Activated CD4-positive, CD25-positive, alpha-beta regulatory T cell treated with anti-CD3 and anti-CD28 coated beads, Interleukin-2, amount 50 U/mL, for 16 hours (primary cell): ENCODE measurements around the gene LENG8.

Source experiments
- DNase-seq: peaks from one replicate; pipeline ENCODE4 v3.0.0-alpha.2; 2020; ENCODE audit warnings: low read depth, low spot score

The LENG8 gene

DNA sequence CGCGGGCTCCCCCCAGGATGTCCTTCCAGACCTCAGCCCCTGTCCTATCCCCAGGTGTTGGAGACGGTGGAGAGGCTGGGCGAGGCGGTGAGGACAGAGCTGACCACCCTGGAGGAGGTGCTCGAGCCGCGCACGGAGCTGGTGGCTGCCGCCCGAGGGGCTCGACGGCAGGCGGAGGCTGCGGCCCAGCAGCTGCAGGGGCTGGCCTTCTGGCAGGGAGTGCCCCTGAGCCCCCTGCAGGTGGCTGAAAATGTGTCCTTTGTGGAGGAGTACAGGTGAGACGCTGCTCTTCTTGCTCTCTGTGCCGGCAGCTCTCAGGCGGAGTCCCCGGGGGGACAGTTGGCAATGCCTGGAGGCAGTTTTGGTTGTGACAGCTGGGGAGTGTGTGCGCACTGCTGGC lies 26.9 kb upstream of the LENG8 start:
- DNase-seq = no peak

GRCh38 chr19:54424201-54424600 lies 24.8 kb upstream of the LENG8 start:
- DNase-seq = no peak

DNA sequence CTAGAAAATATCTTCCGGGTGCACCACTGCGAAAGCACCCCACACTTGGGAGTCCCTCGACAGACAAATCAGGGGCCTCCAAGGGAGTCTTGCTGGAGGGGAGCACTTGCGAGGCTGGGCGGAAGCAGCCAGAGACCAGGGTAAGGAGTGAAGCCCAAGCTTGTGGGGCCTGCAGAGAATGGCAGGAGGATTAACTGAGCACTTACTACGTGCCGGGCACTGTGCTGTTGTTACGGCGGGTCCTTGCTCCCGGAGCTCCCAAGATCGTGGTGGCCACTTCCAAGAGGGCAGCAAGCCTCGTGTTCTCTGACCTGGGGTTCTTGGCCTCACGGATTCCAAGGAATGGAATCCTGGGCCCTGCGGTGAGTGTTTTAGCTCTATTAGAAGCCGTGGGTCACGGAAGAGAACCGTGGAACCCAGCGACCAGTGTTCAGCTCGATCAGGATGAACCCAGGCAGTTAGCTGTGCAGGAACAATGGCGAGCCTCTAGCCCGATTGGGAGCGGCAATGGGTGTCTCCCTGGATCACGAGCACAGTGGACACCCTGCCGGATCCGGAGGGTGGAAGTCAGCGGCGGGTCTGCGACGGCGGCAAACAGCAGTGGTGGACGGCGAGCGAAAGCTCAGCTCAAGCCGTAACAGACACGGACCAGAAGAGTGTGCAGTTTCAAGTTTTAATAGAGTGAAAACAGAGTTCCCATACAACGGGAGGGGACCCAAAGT lies 24.2 kb upstream of the LENG8 start:
- DNase-seq = no peak

DNA sequence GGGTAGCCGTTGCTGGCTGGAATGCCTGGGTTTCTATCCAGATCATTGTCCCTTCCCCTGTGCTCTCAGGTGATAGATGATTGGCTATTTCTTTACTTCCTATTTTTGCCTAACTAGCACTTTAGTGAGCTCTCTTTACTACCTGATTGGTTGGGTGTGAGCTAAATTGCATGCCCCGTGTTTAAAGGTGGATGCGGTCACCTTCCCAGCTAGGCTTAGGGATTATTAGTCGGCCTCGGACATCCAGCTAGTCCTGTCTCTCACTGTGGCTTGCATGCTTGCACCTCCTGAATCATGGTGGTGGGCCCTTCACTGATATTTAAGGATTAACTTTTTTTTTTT lies 23.6 kb upstream of the LENG8 start:
- no peak for DNase-seq

DNA sequence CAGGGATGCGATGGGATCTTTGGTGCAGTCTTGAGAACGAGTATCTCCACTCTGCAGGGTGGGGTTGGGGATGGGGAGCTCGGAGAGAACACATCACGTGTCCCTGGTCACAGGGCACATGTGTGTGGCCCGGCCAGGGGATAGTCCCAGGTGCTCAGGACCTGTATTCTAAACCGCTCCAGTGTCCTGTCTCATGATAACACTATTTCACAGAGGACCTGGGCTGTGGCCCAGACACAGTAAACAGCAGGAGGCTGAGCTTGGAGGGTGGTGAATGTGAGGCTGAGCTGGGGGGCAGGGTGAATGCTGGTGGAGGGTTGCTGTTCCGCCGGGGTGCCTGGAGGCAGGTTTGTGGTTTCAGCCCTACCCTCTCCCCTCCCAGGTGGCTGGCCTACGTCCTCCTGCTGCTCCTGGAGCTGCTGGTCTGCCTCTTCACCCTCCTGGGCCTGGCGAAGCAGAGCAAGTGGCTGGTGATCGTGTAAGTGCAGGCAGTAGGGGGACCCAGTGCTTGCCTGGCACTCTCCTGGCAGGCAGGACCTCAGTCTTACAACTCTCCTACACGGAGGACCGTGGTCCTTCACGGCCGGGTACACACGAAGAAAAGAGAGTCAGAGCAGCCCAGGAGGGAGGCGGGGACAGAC lies 22.6 kb upstream of the LENG8 start:
- DNase-seq = no peak

DNA sequence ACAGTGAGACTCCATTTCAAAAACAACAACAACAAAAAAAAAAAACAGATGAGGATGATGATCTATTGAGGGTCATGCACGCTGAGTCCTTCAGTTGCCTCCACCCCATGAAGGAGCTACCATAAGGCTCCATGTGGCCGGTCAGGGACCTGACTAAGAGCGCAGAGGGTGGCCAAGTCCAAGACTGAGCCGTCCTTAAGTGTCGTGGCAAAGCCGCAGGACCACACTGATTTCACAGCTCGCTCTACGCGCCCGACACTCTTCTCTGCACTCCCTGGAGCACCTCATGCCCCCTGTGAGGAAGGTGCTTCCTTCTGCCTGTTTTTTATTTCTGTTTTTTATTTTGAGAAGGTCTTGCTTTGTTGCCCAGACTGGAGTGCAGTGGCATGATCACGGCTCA lies 21.4 kb upstream of the LENG8 start:
- DNase-seq = no peak

- DNase-seq = no peak
Observed at GRCh38 chr19:54428323-54429175, 20.4 kb upstream of the LENG8 start.

GRCh38 chr19:54429176-54429495 lies 19.9 kb upstream of the LENG8 start:
- DNase-seq = no peak

GRCh38 chr19:54429545-54430227 lies 19.3 kb upstream of the LENG8 start:
- DNase-seq = no peak

DNA sequence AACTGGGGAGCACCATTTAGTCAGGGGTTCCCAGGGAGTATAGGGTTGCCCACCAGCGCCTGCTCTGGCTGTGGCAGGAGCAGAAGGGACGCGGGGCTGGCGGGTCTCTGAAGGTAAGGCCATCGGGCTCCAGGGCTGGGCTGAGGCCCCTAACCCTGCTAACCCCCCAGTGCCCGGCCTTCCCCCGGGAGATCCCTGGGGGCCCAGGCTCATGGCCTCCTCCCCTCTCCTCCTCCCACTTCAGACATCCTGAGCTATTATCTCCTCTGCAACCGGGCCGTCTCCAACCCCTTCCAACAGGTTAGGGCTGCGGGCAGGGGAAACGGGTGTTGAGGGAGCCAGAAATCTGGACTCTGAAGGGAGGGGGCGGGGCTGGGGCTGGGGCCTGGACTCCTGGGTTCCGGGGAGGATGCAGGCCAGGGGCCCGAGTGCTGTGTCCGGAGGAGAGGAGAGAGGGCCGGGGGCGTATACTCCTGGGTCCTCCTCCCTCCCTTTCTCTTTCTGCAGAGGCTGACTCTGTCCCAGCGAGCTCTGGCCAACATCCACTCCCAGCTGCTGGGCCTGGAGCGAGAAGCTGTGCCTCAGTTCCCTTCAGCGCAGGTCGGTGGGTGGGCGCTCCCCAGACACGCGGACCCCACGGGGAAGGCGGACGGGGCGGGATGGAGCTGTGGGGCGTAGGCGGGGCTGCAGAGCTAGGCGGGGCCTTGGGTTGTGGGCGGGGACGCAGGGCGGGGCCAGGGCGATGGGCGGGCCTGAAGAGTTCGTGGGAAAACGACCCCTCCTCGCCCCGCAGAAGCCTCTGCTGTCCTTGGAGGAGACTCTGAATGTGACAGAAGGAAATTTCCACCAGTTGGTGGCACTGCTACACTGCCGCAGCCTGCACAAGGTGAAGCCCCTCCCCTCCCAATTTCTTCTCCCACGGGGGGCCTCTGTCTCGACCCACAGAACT lies 18.4 kb upstream of the LENG8 start:
- DNase-seq = no peak

- no peak for DNase-seq
Observed at GRCh38 chr19:54431255-54431838, 17.7 kb upstream of the LENG8 start.

GRCh38 chr19:54432144-54432738 lies 16.8 kb upstream of the LENG8 start:
- DNase-seq = no peak

DNA sequence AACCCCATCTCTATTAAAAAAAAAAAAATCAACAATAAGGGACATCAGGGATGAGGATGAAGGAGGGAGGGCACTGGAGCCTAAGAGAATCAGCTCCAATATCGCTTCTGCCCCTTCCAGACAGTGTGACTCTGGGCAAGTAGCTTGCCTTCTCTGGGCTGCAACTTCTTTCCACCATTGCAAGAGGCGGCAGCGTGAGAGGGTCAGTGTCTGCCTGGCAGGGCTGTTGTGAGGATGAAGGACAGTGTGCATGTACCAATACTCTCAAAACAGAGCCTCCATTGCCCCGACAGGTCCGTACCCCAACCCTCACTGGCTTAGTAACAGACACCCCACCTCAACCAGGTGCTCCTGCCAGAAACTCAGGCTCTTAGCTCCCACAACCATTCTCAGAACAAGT lies 15.3 kb upstream of the LENG8 start:
- DNase-seq = no peak

DNA sequence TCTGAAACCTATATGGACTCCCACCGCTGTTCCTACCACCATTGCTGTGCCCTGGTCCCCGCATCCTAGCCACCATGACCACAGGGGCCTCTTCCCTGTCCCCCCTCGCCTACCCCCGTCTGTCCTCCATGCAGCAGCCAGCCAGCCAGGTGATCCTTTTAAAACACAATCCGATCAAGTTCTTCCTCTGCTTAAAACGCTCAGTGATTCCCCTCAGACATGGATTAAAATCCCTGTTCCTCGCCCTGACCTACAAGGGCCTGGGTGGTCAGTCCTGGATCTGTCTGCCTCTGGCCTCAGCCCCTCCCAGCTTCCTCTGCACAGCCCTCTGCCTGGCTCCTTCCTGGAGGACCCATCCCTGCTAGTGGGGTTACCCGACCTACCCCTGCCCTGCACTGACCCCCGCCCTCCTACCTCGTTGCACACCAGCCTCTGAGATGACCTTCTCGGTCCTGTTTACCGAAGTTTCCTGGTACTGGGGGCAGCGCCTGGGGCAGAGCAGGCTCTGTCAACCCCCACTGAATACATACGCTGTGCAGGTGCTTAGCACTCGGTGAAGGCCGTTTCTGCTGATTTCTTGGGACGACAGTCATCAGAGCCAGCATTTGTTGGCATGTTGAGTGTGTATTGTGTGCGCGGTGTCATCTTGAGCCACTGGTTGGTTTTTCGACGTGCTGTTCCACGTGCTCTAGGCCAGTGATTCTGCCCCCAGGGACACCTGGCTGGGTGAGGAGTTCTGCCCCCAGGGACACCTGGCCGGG lies 14.7 kb upstream of the LENG8 start:
- DNase-seq = no peak

DNA sequence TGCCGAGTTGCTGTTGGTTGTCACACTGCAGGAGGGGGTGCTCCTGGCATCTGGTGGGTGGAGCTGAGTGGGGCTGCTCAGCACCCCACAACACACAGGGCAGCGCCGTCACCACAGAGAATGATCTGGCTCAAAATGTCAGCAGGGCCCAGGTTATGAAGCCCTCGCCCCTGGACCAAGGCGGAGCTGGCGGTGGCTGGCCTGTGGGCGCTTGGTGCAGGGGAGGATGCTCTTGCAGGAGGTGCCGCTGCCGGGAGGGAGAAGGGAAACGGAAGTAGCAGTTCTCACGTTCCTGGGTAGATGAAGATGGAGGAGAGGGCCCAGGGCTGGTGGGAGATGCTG lies 14.2 kb upstream of the LENG8 start:
- DNase-seq = no peak

GRCh38 chr19:54435551-54436016 lies 13.4 kb upstream of the LENG8 start:
- DNase-seq = no peak

DNA sequence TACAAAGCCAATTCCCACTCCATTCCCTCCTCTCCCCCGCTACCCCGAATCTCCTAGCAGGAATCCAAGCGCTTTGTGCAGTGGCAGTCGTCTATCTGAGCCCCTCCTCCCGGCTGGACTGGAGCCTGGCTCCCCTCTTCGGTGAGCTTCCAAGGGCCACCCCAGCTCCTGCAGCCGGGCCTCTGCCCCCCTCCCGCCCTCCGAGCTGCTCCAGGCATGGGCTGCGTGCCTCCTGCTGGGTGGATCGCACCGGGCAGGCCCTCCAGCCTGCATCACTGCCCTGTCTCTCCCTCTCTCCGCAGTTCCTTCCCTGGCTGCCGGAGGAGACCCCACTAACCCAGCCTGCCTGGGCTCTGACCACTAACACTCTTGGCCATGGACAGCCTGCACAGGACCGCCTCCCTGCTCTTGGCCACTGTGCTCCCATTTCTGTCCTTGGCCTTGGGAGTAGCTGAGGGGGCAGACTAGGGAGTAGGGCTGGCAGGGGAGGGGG lies 12.9 kb upstream of the LENG8 start:
- DNase-seq = no peak

DNA sequence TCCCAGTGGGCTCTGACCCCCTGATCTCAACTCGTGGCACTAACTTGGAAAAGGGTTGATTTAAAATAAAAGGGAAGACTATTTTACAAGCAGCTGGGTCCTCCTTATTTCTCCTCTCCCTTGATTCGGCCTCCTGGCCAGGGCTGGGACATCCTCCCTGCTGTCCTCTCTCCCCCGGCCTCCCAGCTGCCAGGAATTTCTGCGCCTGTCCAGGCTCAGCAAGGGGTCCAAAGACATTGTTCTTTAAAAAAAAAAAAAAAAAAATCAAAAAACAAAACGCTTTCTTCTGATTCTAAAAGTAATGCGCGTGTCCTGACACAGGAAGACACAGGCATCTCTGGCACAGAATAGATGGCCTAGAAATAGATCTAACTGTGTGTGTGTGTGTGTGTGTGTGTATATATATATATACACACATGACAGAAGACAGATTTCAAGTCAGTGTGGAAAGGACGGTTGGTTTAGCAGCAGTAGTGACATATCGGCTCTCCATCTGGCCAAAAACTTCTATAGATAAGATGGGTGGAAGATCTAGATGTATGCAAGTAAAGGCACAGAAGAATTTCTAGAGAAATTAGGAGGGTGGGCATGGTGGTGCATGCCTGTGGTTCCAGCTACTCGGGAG lies 12.3 kb upstream of the LENG8 start:
- DNase-seq = no peak
